Skeletal muscle tissue (tissue), 5 donors: Measurements from ENCODE around the gene YPEL4. TPM values are rescaled to one million over a fixed set of nuclear protein-coding genes. Genes with fewer than 3 reads are reported as not detected.

ENCODE experiments used
- H3K27ac ChIP-seq: one replicate; pipeline ENCODE4 v1.7.0; 2013; ENCODE audit warnings: mild to moderate bottlenecking, low read depth, low read length, inconsistent platforms
- H3K27me3 ChIP-seq, 3 donors: one replicate each; pipeline ENCODE4 v1.7.0; 2013; ENCODE audit warnings: low read length in 3 of 3; ENCODE audit not compliant: control insufficient read depth in 3 of 3, insufficient read depth in 3 of 3
- H3K36me3 ChIP-seq, 3 donors: one replicate each; pipeline ENCODE4 v1.7.0; 2013; ENCODE audit warnings: low read length in 3 of 3; ENCODE audit not compliant: control insufficient read depth in 3 of 3, insufficient read depth in 3 of 3
- H3K4me1 ChIP-seq, 3 donors: one replicate each; pipeline ENCODE4 v1.7.0; 2013; ENCODE audit warnings: low read length in 3 of 3, mild to moderate bottlenecking in 3 of 3; ENCODE audit not compliant: control insufficient read depth in 3 of 3, insufficient read depth in 3 of 3
- H3K4me3 ChIP-seq, 3 donors: one replicate each; pipeline ENCODE4 v1.7.0; 2013; ENCODE audit warnings: low read length in 3 of 3
- H3K9ac ChIP-seq, 3 donors: one replicate each; pipeline ENCODE4 v1.7.0; 2013; ENCODE audit warnings: low read length in 3 of 3, mild to moderate bottlenecking in 3 of 3, moderate library complexity in 2 of 3, low read depth in 1 of 3
- H3K9me3 ChIP-seq, 3 donors: one replicate each; pipeline ENCODE4 v1.7.0; 2013; ENCODE audit warnings: low read length in 3 of 3; ENCODE audit not compliant: control insufficient read depth in 3 of 3
- small RNA-seq: library from RNA; depleted of rRNA; stranded (forward); fragments of <200 nt; gene quantifications from one replicate; pipeline ENCODE3, GENCODE V24; 2014
- total RNA-seq: library from RNA; depleted of rRNA; stranded (reverse); fragments of >200 nt; gene quantifications from one replicate; pipeline ENCODE4 v1.2.3, GENCODE V29; 2014
- donor health status: Osteomylitis.

The YPEL4 gene
- total RNA-seq, 1 donor from 2014 or later, result 0.52 TPM

DNA sequence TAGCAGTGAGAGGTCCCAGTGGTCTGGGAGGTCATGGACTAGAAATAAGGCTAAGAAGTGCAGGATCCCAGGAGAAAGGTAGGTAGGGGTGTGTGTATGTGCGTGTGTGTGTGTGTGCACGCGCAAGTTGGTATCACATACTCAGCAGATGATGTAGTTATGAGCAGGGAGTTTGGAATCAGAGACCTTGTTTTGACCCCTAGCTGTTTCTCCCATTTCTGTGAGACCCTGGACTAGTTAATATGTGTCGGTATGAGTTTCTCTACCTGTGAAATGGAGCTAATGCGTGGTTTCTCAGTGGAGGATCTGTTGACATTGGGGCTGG, 50.9 kb downstream of the YPEL4 start:
- no peaks in the 10 kb centered on the region for H3K9me3 ChIP-seq
- H3K9ac ChIP-seq, result peak overlapping the region; percentile 41 to 61 (median 60)
- peaks cover 0 to 9% (median 0%) of the 10 kb centered on the region in 3 donors for H3K4me1 ChIP-seq
- peak overlapping the region; percentile 87 for H3K27ac ChIP-seq
- H3K4me3 ChIP-seq, result peak overlapping the region; percentile 53 to 73 (median 66)
- peaks cover 0 to 4% (median 0%) of the 10 kb centered on the region in 3 donors for H3K36me3 ChIP-seq
- H3K27me3 ChIP-seq, result peaks cover 0 to 10% (median 4%) of the 10 kb centered on the region in 3 donors

DNA sequence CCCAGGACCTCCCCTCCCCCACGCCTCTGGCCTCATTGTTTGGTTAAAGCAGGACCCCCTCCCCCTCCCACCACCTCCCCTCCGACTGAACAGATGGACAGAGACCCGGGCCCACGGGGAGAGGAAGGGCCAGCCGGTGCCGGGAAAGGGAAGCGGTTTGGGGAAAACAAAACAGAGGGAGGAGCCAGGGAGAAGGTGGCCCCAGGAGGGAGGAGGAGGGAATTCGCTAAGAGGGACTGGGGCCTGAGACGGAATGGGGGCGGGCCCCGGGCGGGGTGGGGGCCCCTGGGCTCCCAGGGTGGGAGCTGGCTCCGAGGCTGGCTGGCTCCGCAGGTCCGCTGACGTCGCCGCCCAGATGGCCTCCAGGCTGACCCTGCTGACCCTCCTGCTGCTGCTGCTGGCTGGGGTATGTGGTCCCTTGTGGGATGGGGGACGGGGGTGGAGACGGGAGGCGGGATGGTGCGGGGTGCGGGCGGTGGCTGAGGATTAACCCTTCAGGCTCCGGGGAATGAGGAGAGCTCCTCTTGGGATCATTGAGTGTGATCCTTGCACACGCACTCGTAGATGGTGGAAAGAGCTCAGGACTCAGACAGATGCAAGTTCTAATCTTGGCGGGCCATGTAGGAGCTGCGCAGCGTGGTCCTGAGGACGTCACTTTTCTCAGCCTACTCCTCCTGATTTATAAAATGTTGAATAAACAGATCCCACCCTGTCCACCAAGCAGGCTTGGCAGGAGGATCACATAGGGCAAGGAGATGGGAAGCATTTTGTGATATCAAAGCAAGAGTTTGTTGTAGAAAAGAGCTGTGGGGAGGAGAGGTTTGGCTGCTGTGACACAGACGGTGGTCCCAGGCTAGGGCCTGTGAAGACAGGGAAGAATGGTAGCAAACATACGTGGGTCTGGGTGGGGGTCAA, 51.5 kb downstream of the YPEL4 start:
- peaks cover 0 to 10% (median 4%) of the 10 kb centered on the region in 3 donors for H3K27me3 ChIP-seq
- H3K4me3 ChIP-seq, result peak overlapping the region; percentile 53 to 73 (median 66)
- peak overlapping the region; percentile 41 to 61 (median 60) for H3K9ac ChIP-seq
- H3K27ac ChIP-seq, result peak overlapping the region; percentile 87
- no peaks in the 10 kb centered on the region for H3K9me3 ChIP-seq
- H3K36me3 ChIP-seq, result peaks cover 0 to 4% (median 0%) of the 10 kb centered on the region in 3 donors
- peaks cover 0 to 9% (median 0%) of the 10 kb centered on the region in 3 donors for H3K4me1 ChIP-seq

DNA sequence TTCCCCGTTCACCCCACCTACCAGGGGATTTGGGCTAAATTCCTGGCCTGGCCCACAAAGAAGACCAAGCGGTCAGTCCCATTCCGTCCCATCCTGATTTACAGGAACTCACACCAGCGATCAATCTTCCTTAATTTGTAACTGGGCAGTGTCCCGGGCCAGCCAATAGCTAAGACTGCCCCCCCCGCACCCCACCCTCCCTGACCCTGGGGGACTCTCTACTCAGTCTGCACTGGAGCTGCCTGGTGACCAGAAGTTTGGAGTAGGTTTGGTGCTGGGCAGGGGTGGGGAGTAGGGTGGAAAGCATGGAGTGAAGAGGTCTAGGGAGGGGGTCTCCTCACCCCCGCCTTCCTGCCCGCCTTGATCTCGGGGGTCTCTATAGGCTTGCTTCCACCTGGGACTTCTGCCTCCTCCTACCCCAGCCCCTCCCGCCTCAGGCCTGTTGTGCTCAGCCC, 52.2 kb downstream of the YPEL4 start, which contains the start of gene SERPING1:
TSS of gene SERPING1 (plus strand) at position 225 of the 455 bp plus-strand sequence. CDS start 586 bp downstream, outside the sequence.
- peak within 1 kb of the TSS; percentile 87 for H3K27ac ChIP-seq
- H3K27me3 ChIP-seq, result peaks cover 0 to 10% (median 4%) of the 10 kb centered on the region in 3 donors
- peaks cover 0 to 9% (median 0%) of the 10 kb centered on the region in 3 donors for H3K4me1 ChIP-seq
- peaks cover 0 to 4% (median 0%) of the 10 kb centered on the region in 3 donors for H3K36me3 ChIP-seq
- no peaks in the 10 kb centered on the region for H3K9me3 ChIP-seq
- H3K9ac ChIP-seq, result peak within 1 kb of the TSS; percentile 41 to 61 (median 60)
- H3K4me3 ChIP-seq, result peak within 1 kb of the TSS; percentile 53 to 73 (median 66)

DNA sequence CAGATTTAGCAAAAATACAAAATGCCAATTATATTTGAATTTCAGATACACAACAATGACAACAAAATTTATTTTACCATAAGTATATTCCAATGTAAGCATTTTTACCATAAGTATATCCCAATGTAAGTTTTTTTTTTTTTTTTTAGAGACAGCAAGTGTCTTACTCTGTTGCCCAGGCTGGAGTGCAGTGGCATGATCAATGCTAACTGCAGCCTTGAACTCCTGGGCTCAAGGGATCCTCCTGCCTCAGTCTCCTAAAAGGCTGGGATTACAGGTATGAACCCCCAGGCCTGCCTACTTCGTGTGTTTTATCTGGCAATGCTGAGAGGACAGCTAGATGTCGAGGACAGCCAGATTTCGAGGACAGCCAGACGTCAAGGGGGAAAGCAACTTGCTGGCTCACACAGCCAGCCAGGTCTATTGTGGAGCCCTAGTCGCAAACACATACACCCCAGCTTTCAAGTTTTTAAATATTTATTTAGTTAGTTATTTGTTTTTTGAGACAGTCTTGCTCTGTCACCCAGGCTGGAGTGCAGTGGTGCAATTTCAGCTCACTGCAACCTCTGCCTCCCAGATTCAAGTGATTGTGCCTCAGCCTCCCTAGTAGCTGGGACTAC, 53.3 kb downstream of the YPEL4 start:
- Histone ChIP-seq H3K27me3 (peaks cover 0 to 10% (median 4%) of the 10 kb centered on the region in 3 donors), H3K4me3 (no peak overlapping the region), H3K36me3 (peaks cover 0 to 4% (median 0%) of the 10 kb centered on the region in 3 donors), H3K27ac (peak overlapping the region; percentile 87), H3K9me3 (no peaks in the 10 kb centered on the region), H3K4me1 (peaks cover 0 to 9% (median 0%) of the 10 kb centered on the region in 3 donors), H3K9ac (no peak overlapping the region)

Small RNAs within 50 kb of the gene (small RNA-seq; reads per million reads assigned to genes)
- gene MIR130A, result 589 reads per million, percentile 98 among the genes with 10 or more reads in this experiment

Other genes with a start within 250 kb of the YPEL4 start
- gene SLC43A3, start 222.8 kb downstream of the YPEL4 start, total RNA-seq, result 15.1 TPM
- gene RTN4RL2, start 189.4 kb downstream of the YPEL4 start, total RNA-seq, result not detected
- gene SLC43A1, start 134.2 kb downstream of the YPEL4 start, total RNA-seq, result 18.3 TPM
- gene TIMM10, start 119.2 kb downstream of the YPEL4 start, total RNA-seq, result 64.2 TPM
- 69.9 TPM for gene SMTNL1, start 112.3 kb downstream of the YPEL4 start, total RNA-seq
- gene UBE2L6, start 82.2 kb downstream of the YPEL4 start, total RNA-seq, result 15.7 TPM
- 15.1 TPM for gene SERPING1, start 52.2 kb downstream of the YPEL4 start, total RNA-seq
- 20.4 TPM for gene CLP1, start 7.8 kb upstream of the YPEL4 start, total RNA-seq
- 19.3 TPM for gene ZDHHC5, start 18.2 kb upstream of the YPEL4 start, total RNA-seq
- gene MED19, start 62.3 kb upstream of the YPEL4 start, total RNA-seq, result 11.0 TPM
- 30.3 TPM for gene TMX2, start 62.7 kb upstream of the YPEL4 start, total RNA-seq
- 61.1 TPM for gene SELENOH, start 91.6 kb upstream of the YPEL4 start, total RNA-seq
- not detected for gene BTBD18, start 101.9 kb upstream of the YPEL4 start, total RNA-seq
- 121 TPM for gene CTNND1, start 111.9 kb upstream of the YPEL4 start, total RNA-seq